KBM-7 (cell line): ENCODE data around the gene MFGE8.

Experiments
- DNase-seq: peaks from one replicate; pipeline ENCODE4 v3.0.0-alpha.2; 2015
- in situ Hi-C: fragments of 300-500 bp; cut with MboI; formaldehyde crosslinking; loops from 2 replicates; pipeline ENCODE4 v1.14.3; 2020; ENCODE audit warnings: low sequenced_read_pairs, low pct_unique_long_range_greater_than_20kb, mixed read lengths

The MFGE8 gene

GRCh38 chr15:88902221-88902835, 10.9 kb downstream of the MFGE8 start:
- in situ Hi-C loops = loop anchor here (10.0 kb wide), 2 partner anchors 102 to 262 kb away; no protein-coding TSS in a partner anchor
- DNase-seq = no peak

- in situ Hi-C loops = loop anchor here (10.0 kb wide), 2 partner anchors 103 to 263 kb away; no protein-coding TSS in a partner anchor
- DNase-seq = no peak
Measured at GRCh38 chr15:88901508-88902220, 11.5 kb downstream of the MFGE8 start.

GRCh38 chr15:88900982-88901418, 12.2 kb downstream of the MFGE8 start:
- no peak for DNase-seq
- in situ Hi-C loops = loop anchor here (10.0 kb wide), 2 partner anchors 104 to 264 kb away; no protein-coding TSS in a partner anchor

- in situ Hi-C loops = loop anchor here (10.0 kb wide), 2 partner anchors 104 to 264 kb away; no protein-coding TSS in a partner anchor
- DNase-seq = no peak
Measured at GRCh38 chr15:88900309-88900981, 12.7 kb downstream of the MFGE8 start.

- no peak for DNase-seq
- in situ Hi-C loops = no loop called here
Measured at GRCh38 chr15:88899251-88899650, 13.9 kb downstream of the MFGE8 start.

- no peak for DNase-seq
- in situ Hi-C loops = no loop called here
Measured at GRCh38 chr15:88898736-88899135, 14.4 kb downstream of the MFGE8 start.

- in situ Hi-C loops = no loop called here
- peak; percentile 94 for DNase-seq
Measured at GRCh38 chr15:88897456-88898194, 15.6 kb downstream of the MFGE8 start.

GRCh38 chr15:88897142-88897455, 16.1 kb downstream of the MFGE8 start:
- in situ Hi-C loops = no loop called here
- DNase-seq = no peak

GRCh38 chr15:88896333-88897033, 16.7 kb downstream of the MFGE8 start:
- in situ Hi-C loops = no loop called here
- DNase-seq = no peak

- DNase-seq = peak; percentile 80
- in situ Hi-C loops = no loop called here
Measured at GRCh38 chr15:88894819-88895767, 18.1 kb downstream of the MFGE8 start, which contains the start of gene HAPLN3. TSS of gene HAPLN3 (minus strand) at chr15:88895544. CDS start at chr15:88887298, 8,246 bp downstream.

GRCh38 chr15:88894348-88894818, 18.8 kb downstream of the MFGE8 start:
- peak; percentile 88 for DNase-seq
- in situ Hi-C loops = no loop called here

GRCh38 chr15:88891540-88892254, 21.5 kb downstream of the MFGE8 start:
- in situ Hi-C loops = no loop called here
- DNase-seq = no peak

- in situ Hi-C loops = no loop called here
- no peak for DNase-seq
Measured at GRCh38 chr15:88890495-88890894, 22.7 kb downstream of the MFGE8 start.

GRCh38 chr15:88888719-88889118, 24.5 kb downstream of the MFGE8 start:
- in situ Hi-C loops = no loop called here
- no peak for DNase-seq

GRCh38 chr15:88887068-88887580, 26.1 kb downstream of the MFGE8 start:
- DNase-seq = no peak
- in situ Hi-C loops = no loop called here

- no peak for DNase-seq
- in situ Hi-C loops = no loop called here
Measured at GRCh38 chr15:88882785-88883184, 30.4 kb downstream of the MFGE8 start.

GRCh38 chr15:88881775-88882174, 31.4 kb downstream of the MFGE8 start:
- DNase-seq = no peak
- in situ Hi-C loops = no loop called here
